Mucosa of descending colon (tissue), 3 donors: ENCODE data around the gene BBS5. TPM values are rescaled to one million over a fixed set of nuclear protein-coding genes. Genes with fewer than 3 reads are reported as not detected.
"Not testable (repeated sequence)": the region's sequence is repeated elsewhere in the genome, so short reads cannot be mapped to it uniquely, and the experiment has no call there.

ENCODE experiments used
- ATAC-seq: fragments of 200-7000 bp; cut with Tn5 transposase; one replicate; pipeline ENCODE4 v1.9.1; 2020; ENCODE audit warnings: mild to moderate bottlenecking, moderate library complexity
- DNase-seq, 3 donors: peaks; one replicate each; pipeline ENCODE4 v3.0.0-alpha.2; 2020
- H3K36me3 ChIP-seq: fragments of 200-600 bp; one replicate; pipeline ENCODE4 v1.8.0; 2021; ENCODE audit warnings: low read depth, mild to moderate bottlenecking
- H3K4me1 ChIP-seq: fragments of 200-600 bp; one replicate; pipeline ENCODE4 v1.8.0; 2021; ENCODE audit warnings: low read depth, mild to moderate bottlenecking
- H3K4me3 ChIP-seq: fragments of 200-600 bp; one replicate; pipeline ENCODE4 v1.8.0; 2021; ENCODE audit warnings: mild to moderate bottlenecking
- H3K9me3 ChIP-seq: fragments of 200-600 bp; one replicate; pipeline ENCODE4 v1.8.0; 2021; ENCODE audit warnings: mild to moderate bottlenecking
- intact Hi-C, 2 donors: fragments of 100-400 bp; cut with DNase I in 1 of 2; cut with micrococcal nuclease in 1 of 2; formaldehyde crosslinking; loops; one replicate each; pipeline versions ENCODE4 v1.11.0 to v1.11.1; 2022; cut with DNase I, micrococcal nuclease
- long read RNA-seq, 2 donors: library from polyadenylated mRNA; unstranded; transcript quantifications; one replicate each; pipeline ENCODE4 v2.0.0, GENCODE V29; 2019 to 2021
- total RNA-seq, 3 donors: library from RNA; stranded (reverse); fragmentation: NEBNext Ultra II Directional in 2 of 3; extraction: Animal tissue kit (Norgen Biotek cat#: 25700) in 2 of 3; gene quantifications; one replicate each; pipeline versions ENCODE4 v1.2.1 to v1.2.4, GENCODE V29; 2021 to 2023
- TF ChIP-seq, protein P1 (sequence below): fragments of 200-600 bp; IDR thresholded peaks from one replicate; pipeline ENCODE4 v1.8.0; 2022; ENCODE audit warnings: antibody characterized with exemption, mild to moderate bottlenecking
- donor health status: DM: no; HTN: no; CAD: no; lungs with moderate emphysema.
- donor health status: DM: no; HTN: no; CAD: no.
- donor health status: DM: no; HTN: yes; CAD: no.

Gene BBS5
- total RNA-seq: 1 to 10 TPM; 2.7 to 7.1 (median 4.4) TPM
- long read RNA-seq, donor 1, partial matches to known transcripts: 4 of 5 reads
- long read RNA-seq, donor 1, other reads (novel, unspliced or antisense): 1 of 5 reads
- long read RNA-seq, donor 2, partial matches to known transcripts: 2 of 2 reads
- long read RNA-seq, donor 2, other reads (novel, unspliced or antisense): 0 of 2 reads

DNA sequence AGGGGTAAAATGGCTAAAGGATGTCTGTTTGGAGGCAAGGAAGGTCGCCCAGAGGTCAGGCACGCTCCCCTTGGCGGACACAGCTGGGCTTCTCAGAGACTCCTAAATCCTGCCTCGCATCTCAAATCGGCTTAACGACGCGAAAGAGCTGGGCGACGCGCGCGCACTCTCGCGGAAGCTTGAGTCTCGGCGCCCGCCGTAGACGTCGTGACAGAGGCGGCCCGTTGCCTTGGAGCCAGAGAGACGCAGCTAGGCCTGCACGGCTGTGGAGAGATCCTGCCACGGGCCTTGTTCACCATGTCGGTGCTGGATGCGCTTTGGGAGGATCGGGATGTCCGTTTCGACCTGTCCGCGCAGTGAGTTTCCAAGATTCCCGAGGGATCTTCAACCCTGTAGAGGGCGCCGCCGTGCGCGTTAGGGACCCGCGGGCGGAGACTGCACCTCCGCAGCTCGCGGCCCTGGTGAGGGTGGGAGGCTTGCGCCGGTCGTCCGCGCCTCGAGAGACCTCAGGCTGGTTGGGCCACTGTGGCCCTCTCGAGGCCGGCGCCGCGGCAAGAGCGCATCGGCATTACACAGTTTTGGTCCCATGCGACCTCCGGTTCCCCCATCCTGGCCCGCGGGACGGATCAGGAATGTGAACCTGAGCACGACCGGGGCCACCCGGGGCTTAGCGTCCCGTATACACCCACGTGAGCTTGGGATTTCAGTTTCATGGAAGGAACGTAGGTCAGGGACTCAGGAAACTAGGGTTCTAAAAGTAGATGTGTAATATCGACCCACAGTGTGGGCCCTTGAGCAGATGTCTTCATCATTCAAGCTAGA is at the start of gene BBS5:
Gene BBS5, plus strand, starts transcription at position 238 of the 822 bp plus-strand sequence. Its CDS starts 60 bp downstream, at position 298.
- H3K4me1 ChIP-seq: peaks cover 8% of the 10 kb centered on the region
- intact Hi-C loops: no loop called here

DNA sequence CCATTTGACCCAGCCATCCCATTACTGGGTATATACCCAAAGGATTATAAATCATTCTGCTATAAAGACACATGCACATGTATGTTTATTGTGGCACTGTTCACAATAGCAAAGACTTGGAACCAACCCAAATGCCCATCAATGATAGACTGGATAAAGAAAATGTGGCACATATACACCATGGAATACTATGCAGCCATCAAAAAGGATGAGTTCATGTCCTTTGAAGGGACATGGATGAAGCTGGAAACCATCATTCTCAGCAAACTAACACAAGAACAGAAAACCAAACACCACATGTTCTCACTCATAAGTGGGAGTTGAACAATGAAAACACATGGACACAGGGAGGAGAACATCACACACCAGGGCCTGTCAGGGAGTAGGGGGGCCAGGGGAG is 47.5 kb upstream of the BBS5 start:
- intact Hi-C loops, H3K36me3 ChIP-seq, H3K9me3 ChIP-seq, DNase-seq, H3K4me1 ChIP-seq, H3K4me3 ChIP-seq, ATAC-seq: not testable (repeated sequence)

More for the DNA sequence above, at the start of gene BBS5:
- Histone ChIP-seq H3K4me3 (peak within 1 kb of the TSS; percentile 29), H3K9me3 (no peaks in the 10 kb centered on the region), H3K36me3 (no peaks in the 10 kb centered on the region)
- ATAC-seq (peak; percentile 96), DNase-seq (peak; percentile 81 to 85 (median 83))
- TF ChIP-seq, protein P1, sequence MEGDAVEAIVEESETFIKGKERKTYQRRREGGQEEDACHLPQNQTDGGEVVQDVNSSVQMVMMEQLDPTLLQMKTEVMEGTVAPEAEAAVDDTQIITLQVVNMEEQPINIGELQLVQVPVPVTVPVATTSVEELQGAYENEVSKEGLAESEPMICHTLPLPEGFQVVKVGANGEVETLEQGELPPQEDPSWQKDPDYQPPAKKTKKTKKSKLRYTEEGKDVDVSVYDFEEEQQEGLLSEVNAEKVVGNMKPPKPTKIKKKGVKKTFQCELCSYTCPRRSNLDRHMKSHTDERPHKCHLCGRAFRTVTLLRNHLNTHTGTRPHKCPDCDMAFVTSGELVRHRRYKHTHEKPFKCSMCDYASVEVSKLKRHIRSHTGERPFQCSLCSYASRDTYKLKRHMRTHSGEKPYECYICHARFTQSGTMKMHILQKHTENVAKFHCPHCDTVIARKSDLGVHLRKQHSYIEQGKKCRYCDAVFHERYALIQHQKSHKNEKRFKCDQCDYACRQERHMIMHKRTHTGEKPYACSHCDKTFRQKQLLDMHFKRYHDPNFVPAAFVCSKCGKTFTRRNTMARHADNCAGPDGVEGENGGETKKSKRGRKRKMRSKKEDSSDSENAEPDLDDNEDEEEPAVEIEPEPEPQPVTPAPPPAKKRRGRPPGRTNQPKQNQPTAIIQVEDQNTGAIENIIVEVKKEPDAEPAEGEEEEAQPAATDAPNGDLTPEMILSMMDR: no peak

DNA sequence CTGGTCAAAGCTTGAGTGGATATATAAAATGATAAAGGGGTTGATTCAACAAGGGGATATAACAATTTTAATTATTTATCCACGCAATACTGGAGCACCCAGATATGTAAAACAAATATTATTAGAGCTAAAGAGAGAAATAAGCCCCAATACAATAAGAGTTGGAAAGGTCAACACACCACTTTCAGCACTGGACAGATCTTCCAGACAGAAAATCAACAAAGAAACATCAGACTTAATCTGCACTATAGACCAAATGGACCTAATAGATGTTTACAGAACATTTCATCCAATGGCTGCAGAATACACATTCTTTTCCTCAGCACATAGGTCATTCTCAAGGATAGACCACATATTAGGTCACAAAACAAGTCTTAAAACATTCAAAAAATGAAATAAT is 45.1 kb upstream of the BBS5 start:
- H3K4me1 ChIP-seq, H3K36me3 ChIP-seq, H3K9me3 ChIP-seq, ATAC-seq, intact Hi-C loops, DNase-seq, H3K4me3 ChIP-seq: not testable (repeated sequence)

DNA sequence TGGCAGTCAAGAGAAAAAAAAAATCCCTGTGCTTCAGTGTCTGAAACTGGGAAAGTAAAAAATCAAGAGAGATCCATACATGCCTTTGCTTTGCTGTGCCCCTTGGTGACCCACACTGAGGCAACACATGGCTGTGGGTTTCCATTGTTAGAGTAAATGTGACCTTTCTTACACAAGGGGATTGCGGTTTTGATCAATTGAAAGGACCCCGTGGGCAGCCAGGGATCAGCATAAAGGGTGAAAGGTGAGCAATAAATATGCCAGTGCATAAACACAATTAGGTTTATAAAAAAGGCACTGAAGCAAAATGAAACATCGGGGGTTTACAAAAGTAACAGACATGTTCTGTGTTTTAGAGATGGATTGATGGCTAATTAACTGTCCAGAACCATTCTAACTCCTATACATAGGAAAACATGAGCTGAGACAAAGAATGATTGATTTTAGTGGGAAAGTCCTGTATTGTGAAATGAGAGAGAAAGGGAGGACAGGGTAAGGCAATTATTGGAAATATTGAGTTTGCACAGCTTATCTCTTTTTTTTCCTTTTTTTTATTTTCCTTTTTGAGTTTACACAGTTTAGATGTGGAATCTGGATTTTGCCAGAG is 40.7 kb upstream of the BBS5 start:
- intact Hi-C loops: no loop called here
- H3K4me3 ChIP-seq: no peak overlapping the region
- H3K9me3 ChIP-seq: no peaks in the 10 kb centered on the region
- H3K4me1 ChIP-seq: no peaks in the 10 kb centered on the region
- H3K36me3 ChIP-seq: no peaks in the 10 kb centered on the region
- ATAC-seq: no peak
- TF ChIP-seq, protein P1: no peak
- no peak for DNase-seq

DNA sequence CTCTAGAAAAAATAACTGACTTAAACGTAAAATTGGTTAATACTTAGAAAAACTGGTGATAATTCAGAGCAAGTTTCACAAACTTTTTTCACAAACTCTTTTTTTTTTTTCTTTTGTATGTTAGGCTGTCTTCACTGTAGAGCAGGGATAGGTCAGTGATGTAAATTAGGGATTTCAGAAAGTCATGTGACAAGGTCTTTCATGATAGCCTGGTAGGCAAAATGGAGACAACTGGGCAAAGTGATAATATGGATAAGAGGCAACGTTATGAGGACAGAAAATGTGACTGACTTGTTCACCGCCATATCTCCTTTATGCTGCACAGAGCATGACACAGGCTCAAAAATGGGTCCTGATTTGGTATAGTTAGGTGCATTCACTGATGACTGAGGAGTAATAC is 39.4 kb upstream of the BBS5 start:
- DNase-seq (no peak), ATAC-seq (no peak)
- intact Hi-C loops: no loop called here
- Histone ChIP-seq H3K4me3 (no peak overlapping the region), H3K9me3 (no peaks in the 10 kb centered on the region), H3K36me3 (no peaks in the 10 kb centered on the region), H3K4me1 (no peaks in the 10 kb centered on the region)
- TF ChIP-seq, protein P1: no peak

DNA sequence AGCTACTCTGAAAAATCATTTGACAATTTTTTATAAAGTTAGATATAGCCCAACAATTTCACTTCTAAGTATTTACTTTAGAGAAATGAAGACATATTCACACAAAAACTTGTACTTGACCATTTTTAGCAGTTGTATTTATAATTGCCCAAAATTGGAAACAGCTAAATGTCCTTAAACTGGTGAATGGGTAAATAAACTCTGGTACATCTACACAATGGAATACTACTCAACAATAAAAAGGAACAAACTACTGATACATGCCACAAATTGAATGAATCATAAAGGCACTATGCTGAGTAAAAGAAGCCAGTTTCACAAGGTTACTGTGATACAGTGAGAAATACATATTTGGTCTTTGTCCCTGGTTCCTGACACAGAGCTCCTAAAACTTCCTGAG is 32.8 kb upstream of the BBS5 start:
- Histone ChIP-seq H3K36me3 (no peaks in the 10 kb centered on the region), H3K9me3 (no peaks in the 10 kb centered on the region), H3K4me1 (no peaks in the 10 kb centered on the region), H3K4me3 (no peak overlapping the region)
- intact Hi-C loops: no loop called here
- DNase-seq: no peak
- TF ChIP-seq, protein P1: no peak
- ATAC-seq: no peak
